ENCODE data around the gene TFF2. TPM values are rescaled to one million over a fixed set of nuclear protein-coding genes. Genes with fewer than 3 reads are reported as not detected.

The TFF2 gene
- total and polyA plus RNA-seq, 2 of the 4 experiments (the other 2 are of a cell fraction) = not detected

DNA sequence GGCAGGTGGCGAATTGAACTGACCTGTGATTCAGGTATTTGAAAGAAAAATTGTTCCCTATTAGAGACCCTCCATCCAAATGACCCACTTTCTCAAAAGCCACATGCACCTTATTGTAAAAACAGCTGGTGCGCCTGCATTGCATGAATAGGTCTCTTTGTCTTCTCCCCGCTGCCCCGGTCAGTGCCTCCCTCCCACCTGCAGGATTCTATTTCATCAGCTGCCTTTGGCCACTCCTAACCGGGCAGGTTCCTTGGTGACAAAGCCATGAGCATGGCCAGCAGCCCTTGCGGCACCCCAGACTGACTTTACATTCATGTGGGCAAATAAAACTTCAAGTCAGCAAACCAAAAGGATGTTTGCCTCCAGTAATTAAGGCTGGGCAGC lies 38.6 kb upstream of the TFF2 start:
- Histone ChIP-seq H3K9me3 (ENCODE audit: control insufficient read depth, insufficient read depth, low read length) (no peaks in the 10 kb centered on the region), H2AK5ac (ENCODE audit: low read depth, low read length) (no peak overlapping the region), H3K79me1 (ENCODE audit: low read depth in 1 of 2, low read length in 2 of 2) (no peaks in the 10 kb centered on the region), H3K23ac (ENCODE audit: low read depth, low read length) (no peak overlapping the region), H3K18ac (ENCODE audit: low read depth, low read length) (no peak overlapping the region), H2BK5ac (ENCODE audit: low read depth, low read length, poor library complexity, severe bottlenecking) (no peak overlapping the region), H4K8ac (ENCODE audit: low read depth in 2 of 2, low read length in 2 of 2) (no peak overlapping the region), H3K4me3 (ENCODE audit: insufficient read depth, low read depth, low read length) (no peak overlapping the region), H3K56ac (ENCODE audit: extremely low read depth, insufficient read depth, low read length) (no peak overlapping the region), H3K4ac (ENCODE audit: low read depth, low read length) (no peak overlapping the region), H3K27me3 (ENCODE audit: control insufficient read depth, insufficient read depth, low read length) (peaks cover 32% of the 10 kb centered on the region), H3K36me3 (ENCODE audit: control insufficient read depth, insufficient read depth, low read length) (no peaks in the 10 kb centered on the region), H3K9ac (ENCODE audit: low read depth, low read length) (no peak overlapping the region), H2BK15ac (ENCODE audit: low read depth, low read length) (no peak overlapping the region), H4K5ac (ENCODE audit: low read depth, low read length) (no peak overlapping the region), H2BK120ac (ENCODE audit: low read depth, low read length) (no peak overlapping the region), H4K20me1 (ENCODE audit: insufficient read depth, low read length) (no peaks in the 10 kb centered on the region), H3K4me1 (ENCODE audit: control insufficient read depth, insufficient read depth, low read length) (no peaks in the 10 kb centered on the region), H2AK9ac (replicated peaks; ENCODE audit: low read depth, low read length, poor library complexity) (no peak overlapping the region), H3K9me1 (ENCODE audit: insufficient read depth, low read length) (no peaks in the 10 kb centered on the region), H3K4me2 (ENCODE audit: low read depth, low read length) (no peak overlapping the region), H3K27ac (ENCODE audit: insufficient read depth, low read length) (no peak overlapping the region), H2BK20ac (ENCODE audit: low read depth, low read length) (no peak overlapping the region), H3K14ac (replicated peaks; ENCODE audit: low read depth, low read length) (no peak overlapping the region), H2AFZ (replicated peaks; ENCODE audit: low read length, poor library complexity) (no peak overlapping the region), H4K91ac (ENCODE audit: insufficient read depth, low read depth, low read length) (no peak overlapping the region)
- ChIA-PET POLR2A (ENCODE audit: unreplicated experiment) (no interaction called here), CTCF (no interaction called here)
- intact Hi-C loops (cut with micrococcal nuclease) = no loop called here
- ATAC-seq (ENCODE audit: low read depth) = no peak
- in situ Hi-C loops (cut with MboI; ENCODE audit: low sequenced_read_pairs) = no loop called here
- 94% methylated on average over 2 of the region's 6 CpGs; no CpG with 5 or more reads in 1 of the 2 experiments for WGBS, 2 experiments (ENCODE audit: extremely low coverage in 2 of 2, insufficient read length in 1 of 2)
- no peak for TF ChIP-seq BHLHE40 (IDR thresholded peaks at IDR 0.05; ENCODE audit: low read depth, low read length)
- TF ChIP-seq, protein P1, sequence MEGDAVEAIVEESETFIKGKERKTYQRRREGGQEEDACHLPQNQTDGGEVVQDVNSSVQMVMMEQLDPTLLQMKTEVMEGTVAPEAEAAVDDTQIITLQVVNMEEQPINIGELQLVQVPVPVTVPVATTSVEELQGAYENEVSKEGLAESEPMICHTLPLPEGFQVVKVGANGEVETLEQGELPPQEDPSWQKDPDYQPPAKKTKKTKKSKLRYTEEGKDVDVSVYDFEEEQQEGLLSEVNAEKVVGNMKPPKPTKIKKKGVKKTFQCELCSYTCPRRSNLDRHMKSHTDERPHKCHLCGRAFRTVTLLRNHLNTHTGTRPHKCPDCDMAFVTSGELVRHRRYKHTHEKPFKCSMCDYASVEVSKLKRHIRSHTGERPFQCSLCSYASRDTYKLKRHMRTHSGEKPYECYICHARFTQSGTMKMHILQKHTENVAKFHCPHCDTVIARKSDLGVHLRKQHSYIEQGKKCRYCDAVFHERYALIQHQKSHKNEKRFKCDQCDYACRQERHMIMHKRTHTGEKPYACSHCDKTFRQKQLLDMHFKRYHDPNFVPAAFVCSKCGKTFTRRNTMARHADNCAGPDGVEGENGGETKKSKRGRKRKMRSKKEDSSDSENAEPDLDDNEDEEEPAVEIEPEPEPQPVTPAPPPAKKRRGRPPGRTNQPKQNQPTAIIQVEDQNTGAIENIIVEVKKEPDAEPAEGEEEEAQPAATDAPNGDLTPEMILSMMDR (conservative IDR thresholded peaks at IDR 0.05; ENCODE audit: low read depth, low read length) = no peak
- no peak for TF ChIP-seq NFE2L2 (IDR thresholded peaks at IDR 0.05; ENCODE audit: low read depth, low read length)
- TF ChIP-seq SMC3 (IDR thresholded peaks at IDR 0.05; ENCODE audit: low read depth, low read length) = no peak
- TF ChIP-seq MXI1 (IDR thresholded peaks at IDR 0.05; ENCODE audit: borderline replicate concordance, low read depth, low read length) = no peak
- no peak for TF ChIP-seq RAD21 (IDR thresholded peaks at IDR 0.05; ENCODE audit: low read length)
- dilution Hi-C loops (cut with HindIII; ENCODE audit: low sequenced_read_pairs, unreplicated experiment) = no loop called here
- no peak for DNase-seq
- no TSS peak for BruUV-seq (replicated peaks)
